ENCODE results near the gene CPNE8.

- TF ChIP-seq CTCF (conservative IDR thresholded peaks at IDR 0.05 in 1 of 2, IDR thresholded peaks at IDR 0.05 in 1 of 2; ENCODE audit: extremely low read depth in 1 of 2, insufficient read depth in 1 of 2, low read depth in 1 of 2, low read length in 2 of 2) (no peak), EZH2 (IDR thresholded peaks at IDR 0.05; ENCODE audit: borderline replicate concordance, low read length) (no peak)
Measured at GRCh38 chr12:38648813-38649212, 256.6 kb downstream of the CPNE8 start.
